ENCODE results near the gene SNX9.

Gene SNX9

DNA sequence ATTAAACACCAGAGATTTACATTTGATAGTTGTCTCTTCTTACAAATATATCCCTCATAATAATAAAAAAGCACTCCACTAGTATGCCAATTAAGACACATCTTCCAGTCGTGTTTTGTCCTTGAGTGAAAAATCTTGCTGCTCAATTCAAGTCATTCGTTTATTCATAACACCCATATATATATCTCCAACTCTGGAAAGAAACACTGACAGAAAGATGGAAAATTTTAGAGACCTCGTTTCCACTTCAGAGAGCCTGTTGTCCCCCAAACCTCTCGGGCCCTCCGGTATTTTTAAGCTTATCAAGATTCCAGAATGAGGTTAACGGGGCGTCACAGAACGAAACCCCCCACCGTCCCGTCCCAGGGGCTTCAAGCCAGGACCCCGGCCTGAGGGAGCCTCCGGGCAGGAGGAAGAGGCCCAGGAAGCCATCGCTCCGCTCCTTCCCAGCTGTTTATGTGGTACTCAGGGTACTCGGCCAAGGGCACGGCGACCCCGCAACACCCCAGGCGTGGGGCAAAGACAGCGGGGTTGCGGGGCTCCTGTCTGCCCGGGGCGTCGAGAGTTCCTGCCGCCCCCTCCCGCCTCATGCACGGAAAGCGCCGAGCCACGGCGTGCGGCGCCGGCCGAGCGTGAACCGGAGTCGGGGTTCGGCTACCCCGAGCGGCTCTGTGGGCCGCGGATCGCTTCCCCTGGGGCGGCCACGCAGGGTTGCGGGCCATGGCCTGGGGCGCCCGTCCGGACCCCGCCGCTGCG lies 623 bp upstream of the SNX9 start:
- peak overlapping the region; percentile 54 for H3K4me3 ChIP-seq (ENCODE audit: low read depth, low read length)
- no peak for DNase-seq (ENCODE audit: low read depth)
- TF ChIP-seq, protein P1, sequence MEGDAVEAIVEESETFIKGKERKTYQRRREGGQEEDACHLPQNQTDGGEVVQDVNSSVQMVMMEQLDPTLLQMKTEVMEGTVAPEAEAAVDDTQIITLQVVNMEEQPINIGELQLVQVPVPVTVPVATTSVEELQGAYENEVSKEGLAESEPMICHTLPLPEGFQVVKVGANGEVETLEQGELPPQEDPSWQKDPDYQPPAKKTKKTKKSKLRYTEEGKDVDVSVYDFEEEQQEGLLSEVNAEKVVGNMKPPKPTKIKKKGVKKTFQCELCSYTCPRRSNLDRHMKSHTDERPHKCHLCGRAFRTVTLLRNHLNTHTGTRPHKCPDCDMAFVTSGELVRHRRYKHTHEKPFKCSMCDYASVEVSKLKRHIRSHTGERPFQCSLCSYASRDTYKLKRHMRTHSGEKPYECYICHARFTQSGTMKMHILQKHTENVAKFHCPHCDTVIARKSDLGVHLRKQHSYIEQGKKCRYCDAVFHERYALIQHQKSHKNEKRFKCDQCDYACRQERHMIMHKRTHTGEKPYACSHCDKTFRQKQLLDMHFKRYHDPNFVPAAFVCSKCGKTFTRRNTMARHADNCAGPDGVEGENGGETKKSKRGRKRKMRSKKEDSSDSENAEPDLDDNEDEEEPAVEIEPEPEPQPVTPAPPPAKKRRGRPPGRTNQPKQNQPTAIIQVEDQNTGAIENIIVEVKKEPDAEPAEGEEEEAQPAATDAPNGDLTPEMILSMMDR (IDR thresholded peaks at IDR 0.05; ENCODE audit: low read depth, low read length, missing control alignments) = no peak

DNA sequence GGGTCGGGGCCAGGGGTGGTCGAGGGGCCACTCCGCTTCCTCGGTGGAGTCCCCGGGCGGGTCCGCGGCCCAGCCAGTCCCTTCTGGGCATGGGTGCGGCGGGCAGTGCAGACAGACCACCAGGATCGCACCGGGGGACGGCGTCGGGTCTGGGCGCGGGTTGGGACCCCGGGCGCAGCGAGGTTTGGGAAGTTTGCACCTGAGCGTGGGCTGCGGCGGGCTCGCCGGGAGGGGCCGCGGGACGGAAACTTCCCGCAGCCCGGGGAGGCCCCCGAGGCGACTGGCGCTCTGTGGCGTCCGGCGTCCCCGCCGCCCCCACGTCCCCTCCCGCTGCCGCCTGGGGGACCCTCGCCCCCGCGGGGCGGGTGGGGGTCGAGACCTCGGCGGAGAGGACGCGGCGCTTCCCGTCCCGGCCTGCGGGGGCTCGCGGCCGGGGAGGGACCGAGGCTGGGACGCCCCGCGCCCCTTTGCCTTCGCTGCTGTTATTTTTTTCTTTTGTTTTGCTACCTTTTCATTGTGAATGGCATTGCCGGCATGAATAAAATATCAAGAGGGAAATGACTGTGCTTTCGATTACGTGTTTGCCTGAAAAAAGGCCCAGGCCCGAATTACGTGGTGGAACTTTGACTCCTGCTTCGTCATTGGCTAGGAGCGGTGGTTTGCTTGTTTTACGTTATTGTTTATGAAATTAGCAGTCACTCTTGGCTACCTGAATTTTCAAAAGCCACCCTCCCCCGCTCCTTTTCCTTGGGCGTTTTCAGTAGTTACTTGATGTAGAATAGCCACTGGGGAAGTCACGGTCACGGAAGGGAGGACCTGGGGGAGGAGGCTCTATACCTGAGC lies 703 bp downstream of the SNX9 start:
- TF ChIP-seq, protein P1 (IDR thresholded peaks at IDR 0.05; ENCODE audit: low read depth, low read length, missing control alignments) = no peak
- no peak for DNase-seq (ENCODE audit: low read depth)
- peak overlapping the region; percentile 83 for H3K4me3 ChIP-seq (ENCODE audit: low read depth, low read length)

DNA sequence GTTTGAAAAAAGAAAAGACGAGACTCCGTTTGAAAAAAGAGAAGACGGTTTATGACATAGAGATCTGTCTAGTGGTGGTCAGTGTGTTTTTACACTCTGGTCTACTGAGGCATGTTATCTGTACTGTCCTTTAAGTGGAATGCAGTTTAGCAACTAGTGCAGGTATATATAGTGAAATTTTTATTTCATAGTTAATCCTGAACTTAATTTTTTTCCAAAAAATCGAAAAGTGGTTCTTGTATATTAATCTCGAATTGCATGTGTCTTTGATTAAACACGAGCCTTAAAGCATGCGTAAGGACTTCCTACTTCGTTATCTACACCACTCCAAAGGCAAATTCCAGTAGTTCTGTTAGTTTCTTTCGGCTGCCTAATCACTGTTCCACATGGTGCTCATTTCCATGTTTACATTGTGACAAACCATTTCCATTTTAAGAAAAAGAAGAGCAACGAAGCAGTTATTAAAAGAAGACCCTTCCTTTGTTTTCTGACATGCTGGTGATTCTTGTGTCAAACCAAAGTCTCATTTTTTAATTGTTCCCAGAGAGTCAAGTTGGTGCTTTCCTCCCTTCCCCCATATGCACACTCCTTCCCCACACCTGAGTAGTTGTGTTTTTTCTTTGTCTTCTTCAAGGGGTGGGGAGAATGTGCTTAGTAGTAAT lies 2.3 kb downstream of the SNX9 start:
- DNase-seq (ENCODE audit: low read depth) = no peak
- TF ChIP-seq, protein P1 (IDR thresholded peaks at IDR 0.05; ENCODE audit: low read depth, low read length, missing control alignments) = no peak
- H3K4me3 ChIP-seq (ENCODE audit: low read depth, low read length) = no peak overlapping the region; the same call in 1 of the 2 replicates

DNA sequence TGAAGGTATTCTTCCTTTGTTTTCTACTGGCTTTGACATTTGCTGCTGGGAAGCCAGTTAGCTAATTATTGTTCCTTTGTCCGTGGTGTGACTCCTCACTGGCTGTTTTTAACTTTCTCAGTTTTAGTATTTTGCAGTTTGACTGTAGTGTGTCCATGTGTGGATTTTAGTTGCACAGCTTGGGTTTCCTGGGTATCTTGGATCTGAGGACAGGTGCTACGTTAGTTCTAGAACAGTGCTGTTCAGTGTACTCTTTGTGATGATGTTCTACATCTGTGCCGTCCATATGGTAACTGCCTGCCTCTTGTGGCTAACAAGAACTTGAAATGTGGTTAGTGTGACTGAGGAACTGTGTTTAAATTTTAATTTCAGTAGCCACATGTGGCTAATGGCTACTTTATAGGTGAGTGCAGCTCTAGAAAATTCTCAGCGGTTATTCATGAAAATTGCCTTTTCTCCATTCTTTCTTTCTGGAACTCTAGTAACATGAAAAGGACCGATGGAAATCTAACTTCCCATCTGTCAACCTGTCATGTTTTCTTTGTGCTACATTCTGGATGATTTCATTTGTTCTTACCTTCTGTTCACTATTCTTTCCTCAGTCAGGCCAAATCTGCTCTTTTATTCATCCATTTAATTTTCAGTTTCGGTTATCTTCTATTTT lies 7.4 kb downstream of the SNX9 start:
- H3K4me3 ChIP-seq (ENCODE audit: low read depth, low read length) = no peak overlapping the region; the same call in 1 of the 2 replicates
- peak; percentile 79 for DNase-seq (ENCODE audit: low read depth)
- TF ChIP-seq, protein P1 (IDR thresholded peaks at IDR 0.05; ENCODE audit: low read depth, low read length, missing control alignments) = no peak

DNA sequence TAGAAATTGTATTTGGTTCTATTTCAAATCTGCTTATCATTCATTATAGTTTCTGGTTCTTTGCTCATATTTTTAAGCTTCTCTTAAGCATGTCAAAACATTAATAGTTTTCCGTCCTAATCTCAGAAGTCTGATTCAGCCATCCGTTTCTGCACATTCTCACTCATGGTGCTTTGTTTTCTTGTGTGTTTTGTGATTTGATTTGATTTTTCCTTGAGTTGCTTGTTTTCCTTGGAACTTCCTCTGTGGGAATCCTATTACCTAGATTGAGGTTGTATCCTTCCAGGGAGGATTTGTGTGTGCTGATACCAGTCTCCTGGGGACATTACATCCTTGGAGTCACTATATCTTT lies 7.9 kb downstream of the SNX9 start:
- DNase-seq (ENCODE audit: low read depth) = no peak
- TF ChIP-seq, protein P1 (IDR thresholded peaks at IDR 0.05; ENCODE audit: low read depth, low read length, missing control alignments) = no peak
- H3K4me3 ChIP-seq (ENCODE audit: low read depth, low read length) = no peak overlapping the region; the same call in 1 of the 2 replicates

DNA sequence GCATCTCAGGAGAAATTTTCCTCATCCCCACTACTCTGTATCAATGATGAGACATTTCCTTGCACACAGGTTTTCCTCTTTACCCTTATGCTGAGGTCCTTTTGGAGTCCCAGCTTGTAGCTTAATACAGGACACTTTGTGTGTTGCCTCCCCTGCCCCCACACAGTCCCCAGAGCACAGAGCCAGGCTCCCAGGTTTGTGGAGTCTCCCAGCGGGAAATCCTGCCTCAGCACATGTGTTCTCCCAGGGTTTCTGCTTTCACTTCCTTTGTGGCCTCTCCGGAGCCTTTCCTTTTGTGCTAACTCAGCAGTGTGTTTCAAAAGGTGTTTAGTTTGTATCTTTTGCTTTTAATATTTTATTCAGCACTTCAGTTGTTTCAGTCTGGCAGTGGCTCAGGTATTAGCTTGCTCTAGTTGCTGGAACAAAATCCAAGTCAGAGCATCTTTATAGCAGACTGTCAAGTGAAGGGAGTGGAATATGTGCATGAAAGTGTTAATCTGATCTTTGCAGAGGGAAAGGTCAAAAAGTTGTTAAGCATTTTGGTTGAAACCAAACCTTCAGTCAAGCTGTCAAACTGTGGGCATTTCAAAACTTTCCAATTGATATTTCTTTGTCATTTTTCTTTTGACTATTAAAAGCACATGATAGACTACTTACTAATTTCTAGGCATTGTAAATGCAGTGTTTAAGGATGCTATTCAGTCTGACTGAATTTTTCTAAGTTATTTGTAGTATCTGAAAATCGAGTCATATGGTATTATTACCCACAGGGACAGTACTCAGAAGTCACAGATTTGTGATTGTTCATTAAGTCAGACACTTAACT lies 8.6 kb downstream of the SNX9 start:
- no peak for DNase-seq (ENCODE audit: low read depth)
- TF ChIP-seq, protein P1 (IDR thresholded peaks at IDR 0.05; ENCODE audit: low read depth, low read length, missing control alignments) = no peak
- H3K4me3 ChIP-seq (ENCODE audit: low read depth, low read length) = no peak overlapping the region; the same call in 1 of the 2 replicates
